Measurements from ENCODE around the gene ICOS. TPM values are rescaled to one million over a fixed set of nuclear protein-coding genes. Genes with fewer than 3 reads are reported as not detected.

Gene ICOS
- total RNA-seq, 4 donors from 2014 or later, result 0.48 to 0.85 (median 0.76) TPM; not detected in 1

DNA sequence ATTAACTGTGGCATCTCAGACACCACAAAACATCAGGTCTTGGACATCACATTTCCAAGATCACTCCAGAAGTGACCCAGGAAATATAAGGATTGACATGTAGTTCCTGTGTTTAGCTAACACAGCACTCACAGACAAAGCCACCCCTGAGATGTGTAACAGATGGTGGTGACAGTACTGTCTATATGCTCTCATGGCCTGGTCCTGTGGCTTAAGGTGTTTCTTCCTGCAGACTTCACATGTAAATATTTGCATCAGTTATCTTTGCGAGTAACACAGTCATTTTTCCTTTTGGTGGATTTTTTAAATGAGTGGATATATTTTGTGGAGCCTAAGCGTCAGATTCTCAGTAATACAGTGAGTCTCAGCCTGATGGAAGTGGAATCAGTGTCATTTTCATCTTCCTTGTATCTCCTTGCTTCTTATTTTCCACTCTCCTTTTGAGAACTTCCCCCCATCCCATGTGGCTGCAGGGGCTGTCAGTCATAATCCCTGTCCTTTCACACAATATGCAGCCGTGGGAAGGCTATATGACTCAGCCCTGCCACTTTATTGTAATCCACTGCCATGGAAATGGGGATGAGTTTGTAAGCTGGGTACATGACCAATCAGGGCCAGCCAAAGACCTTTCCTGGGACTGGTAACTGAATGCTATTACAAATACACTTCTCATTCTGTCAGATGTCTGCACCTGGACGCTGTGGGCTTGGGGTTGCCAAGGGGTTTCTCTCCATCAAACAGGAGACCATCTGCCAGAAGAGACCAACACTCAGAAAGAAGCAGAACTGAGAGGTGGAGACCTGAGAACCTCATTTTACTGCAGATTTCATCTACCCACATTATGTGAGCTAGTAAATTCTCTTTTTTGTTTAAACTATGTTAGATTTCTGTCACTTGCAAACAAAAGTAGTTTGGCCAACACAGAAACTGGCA is 74.3 kb downstream of the ICOS start:
- Histone ChIP-seq H3K9me3 (no peaks in the 10 kb centered on the region), H3K4me1 (peaks cover 8 to 26% (median 11%) of the 10 kb centered on the region in 3 donors), H3K4me3 (no peak overlapping the region), H3K27me3 (no peaks in the 10 kb centered on the region), H3K27ac (no peak overlapping the region), H3K36me3 (no peaks in the 10 kb centered on the region)
- intact Hi-C loops (cut with DNase I), result no loop called here
- TF ChIP-seq CTCF (IDR thresholded peaks at IDR 0.05) (no peak), POLR2A (IDR thresholded peaks at IDR 0.05) (no peak)
- WGBS, 2 donors, result 61 to 63% methylated on average over 4 of the region's 4 CpGs
- no peak for DNase-seq

Other genes with a start within 250 kb of the ICOS start
- 1 to 10 TPM in 1 of 4 donors, under 1 TPM in 3; 0.42 to 1.3 (median 0.63) TPM for gene CD28, start 230.1 kb upstream of the ICOS start, total RNA-seq
- 1 to 10 TPM in 2 of 4 donors, under 1 TPM in 2; 0.79 to 6.0 (median 0.99) TPM for gene CTLA4, start 69.0 kb upstream of the ICOS start, total RNA-seq